Hepatocyte (in vitro differentiated cells): ENCODE data around the gene NFKB1.
"Not testable (repeated sequence)": the region's sequence is repeated elsewhere in the genome, so short reads cannot be mapped to it uniquely, and the experiment has no call there.

Experiments
- CTCF ChIP-seq: fragments of 200-600 bp; sonication (generic); IDR thresholded peaks from 2 replicates; pipeline ENCODE4 v1.5.1; 2016; ENCODE audit warnings: antibody characterized with exemption, mild to moderate bottlenecking; ENCODE audit not compliant: poor library complexity
- EZH2 ChIP-seq: fragments of 200-600 bp; sonication (generic); IDR thresholded peaks from 2 replicates; pipeline ENCODE4 v1.6.1; 2016; ENCODE audit warnings: antibody characterized with exemption, mild to moderate bottlenecking, borderline replicate concordance

- not testable (repeated sequence) for TF ChIP-seq CTCF, EZH2
Observed at GRCh38 chr4:102619776-102620631, 118.8 kb downstream of the NFKB1 start.
